GM13977 (cell line): Measurements from ENCODE around the gene FEZF1.

Experiments used
- DNase-seq: peaks from one replicate; pipeline ENCODE4 v3.0.0; 2012; ENCODE audit warnings: low spot score
- in situ Hi-C: fragments of 300-500 bp; cut with MboI; formaldehyde crosslinking; loops from one replicate; pipeline ENCODE4 v1.12.0; 2022; ENCODE audit warnings: low sequenced_read_pairs, low pct_unique_long_range_greater_than_20kb, mixed read lengths, inconsistent platforms; ENCODE audit not compliant: unreplicated experiment
- TF ChIP-seq, protein P1 (sequence below): IDR thresholded peaks from 2 replicates; pipeline ENCODE4 v1.5.1; 2012; ENCODE audit warnings: mild to moderate bottlenecking, control low read depth; ENCODE audit not compliant: insufficient read depth; ENCODE audit errors: extremely low read depth, missing control alignments

Gene FEZF1

DNA sequence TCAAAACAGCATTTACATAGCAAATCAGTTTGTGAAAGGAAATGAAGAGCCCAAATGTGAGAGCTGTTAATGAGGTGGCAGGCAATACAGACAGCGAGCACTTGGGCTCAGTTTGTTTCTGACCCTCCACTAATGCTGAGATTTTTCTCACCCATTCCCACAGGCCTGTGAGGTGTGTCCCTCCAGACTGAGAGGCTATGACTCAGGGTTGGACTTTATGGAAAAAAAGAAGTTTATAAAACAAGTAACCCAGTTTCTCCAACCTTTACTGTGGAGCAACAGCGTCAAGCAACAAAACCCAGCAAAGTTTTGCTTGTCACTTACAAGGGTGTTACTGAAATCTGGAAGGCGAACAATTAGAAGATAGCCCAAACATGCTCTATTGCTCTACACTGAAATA, 4.9 kb upstream of the FEZF1 start:
- DNase-seq, result no peak
- in situ Hi-C loops, result no loop called here
- TF ChIP-seq, protein P1, sequence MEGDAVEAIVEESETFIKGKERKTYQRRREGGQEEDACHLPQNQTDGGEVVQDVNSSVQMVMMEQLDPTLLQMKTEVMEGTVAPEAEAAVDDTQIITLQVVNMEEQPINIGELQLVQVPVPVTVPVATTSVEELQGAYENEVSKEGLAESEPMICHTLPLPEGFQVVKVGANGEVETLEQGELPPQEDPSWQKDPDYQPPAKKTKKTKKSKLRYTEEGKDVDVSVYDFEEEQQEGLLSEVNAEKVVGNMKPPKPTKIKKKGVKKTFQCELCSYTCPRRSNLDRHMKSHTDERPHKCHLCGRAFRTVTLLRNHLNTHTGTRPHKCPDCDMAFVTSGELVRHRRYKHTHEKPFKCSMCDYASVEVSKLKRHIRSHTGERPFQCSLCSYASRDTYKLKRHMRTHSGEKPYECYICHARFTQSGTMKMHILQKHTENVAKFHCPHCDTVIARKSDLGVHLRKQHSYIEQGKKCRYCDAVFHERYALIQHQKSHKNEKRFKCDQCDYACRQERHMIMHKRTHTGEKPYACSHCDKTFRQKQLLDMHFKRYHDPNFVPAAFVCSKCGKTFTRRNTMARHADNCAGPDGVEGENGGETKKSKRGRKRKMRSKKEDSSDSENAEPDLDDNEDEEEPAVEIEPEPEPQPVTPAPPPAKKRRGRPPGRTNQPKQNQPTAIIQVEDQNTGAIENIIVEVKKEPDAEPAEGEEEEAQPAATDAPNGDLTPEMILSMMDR, result no peak

DNA sequence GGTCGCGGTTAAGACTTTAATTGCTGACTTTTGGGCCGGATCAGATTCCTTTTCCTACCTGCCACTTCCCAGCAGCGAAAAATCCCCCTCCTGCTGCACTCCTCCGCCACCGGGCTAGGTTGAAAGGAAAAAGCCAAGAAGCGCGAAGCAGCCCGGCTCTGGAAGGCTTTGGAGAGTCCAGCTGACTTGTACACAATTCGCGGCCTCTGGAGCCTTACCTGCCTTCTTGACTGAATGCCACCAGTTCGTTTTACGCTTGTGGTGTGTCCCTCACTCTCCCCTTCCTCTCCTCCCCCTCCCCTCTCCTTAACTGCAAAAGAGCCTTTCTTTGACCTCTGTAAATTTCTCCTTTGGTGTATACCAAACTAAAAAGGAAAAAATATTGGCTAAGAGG, 2.7 kb upstream of the FEZF1 start:
- in situ Hi-C loops, result no loop called here
- TF ChIP-seq, protein P1, result no peak
- DNase-seq, result no peak

DNA sequence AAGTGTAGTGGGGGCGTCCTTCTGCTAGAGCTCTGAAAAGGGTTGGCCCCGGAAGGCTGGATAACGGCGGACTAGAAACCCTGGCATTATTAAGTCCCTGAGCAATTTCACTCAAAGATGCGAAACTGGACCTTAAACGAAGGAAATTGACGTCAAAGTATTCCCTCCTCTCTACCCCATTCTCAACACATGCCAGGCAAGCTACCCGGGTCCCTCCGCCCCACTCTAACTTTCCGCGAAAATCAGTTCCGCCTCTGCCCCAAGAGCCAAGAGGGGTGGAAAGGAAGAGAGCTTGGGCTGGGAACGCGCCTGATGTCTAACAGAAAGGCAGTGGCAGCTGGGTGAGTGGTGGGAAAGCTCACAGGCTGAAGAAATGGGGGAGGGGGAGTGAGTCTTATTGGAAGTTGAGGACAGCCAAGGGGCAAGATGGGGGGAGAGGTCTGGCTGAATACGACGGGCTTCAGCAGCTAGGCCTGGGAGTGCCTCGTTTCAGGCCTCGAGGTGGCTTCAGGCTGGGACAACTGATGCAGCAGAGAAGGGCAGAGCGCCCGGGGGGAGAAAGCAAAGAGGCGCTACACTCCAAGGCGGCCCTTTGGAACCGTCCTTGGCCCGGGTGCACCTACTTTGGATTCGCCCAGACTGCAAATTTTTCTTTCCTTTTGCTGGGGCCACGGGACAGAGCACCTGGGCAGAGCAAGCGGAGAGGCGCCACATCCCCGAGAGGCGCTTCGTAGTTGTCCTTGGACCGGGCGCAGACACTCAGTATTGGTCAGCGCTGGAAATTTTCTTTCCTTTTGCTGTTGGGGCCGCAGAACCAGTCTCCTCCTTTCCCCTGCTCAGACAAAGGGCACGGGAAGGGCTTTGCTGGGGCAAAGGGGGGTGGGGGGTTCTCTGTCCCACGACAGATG, 2.0 kb upstream of the FEZF1 start:
- in situ Hi-C loops, result no loop called here
- TF ChIP-seq, protein P1, result no peak
- DNase-seq, result no peak

DNA sequence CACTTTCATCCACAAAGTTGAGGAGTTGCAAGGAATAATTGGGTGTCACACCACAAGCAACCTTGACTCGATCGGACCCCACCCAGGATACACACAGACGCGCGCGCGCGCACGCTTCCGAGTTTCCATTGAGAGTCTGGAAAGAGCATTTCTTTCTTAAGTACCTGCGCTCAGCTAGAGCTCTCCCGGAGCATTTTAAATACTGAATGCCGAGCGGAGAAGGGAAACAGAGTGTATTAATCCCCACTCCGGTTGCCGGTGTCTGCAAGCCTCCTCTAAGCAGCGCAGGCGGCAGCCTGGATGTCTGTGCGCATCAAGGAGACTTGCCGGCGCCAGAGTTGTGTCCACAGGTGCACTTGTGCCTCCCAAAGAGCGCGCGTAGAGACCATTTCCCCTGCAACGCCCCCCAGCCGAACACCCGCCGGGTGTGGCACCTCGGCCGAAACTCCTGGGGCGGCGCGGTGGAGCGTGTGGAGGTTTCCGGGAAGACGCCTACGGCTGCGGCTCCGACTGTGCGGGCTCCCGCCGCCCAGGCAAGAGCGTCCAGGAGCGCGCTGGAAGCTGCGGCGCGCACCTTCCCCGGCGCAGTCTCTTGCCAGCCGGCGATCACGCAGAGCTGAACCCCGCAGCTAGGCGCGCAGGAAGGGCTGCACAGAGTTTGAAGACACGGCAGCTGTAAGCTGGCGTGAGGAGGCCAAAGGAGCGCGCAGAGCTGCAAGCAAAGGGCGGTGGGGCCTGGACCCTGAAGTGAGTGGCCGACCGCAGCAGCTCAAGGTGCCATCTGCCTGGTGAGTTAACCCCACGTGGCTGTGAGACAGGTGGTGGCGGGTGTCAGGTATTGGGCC, 1.1 kb upstream of the FEZF1 start:
- TF ChIP-seq, protein P1, result no peak
- in situ Hi-C loops, result no loop called here
- DNase-seq, result no peak

DNA sequence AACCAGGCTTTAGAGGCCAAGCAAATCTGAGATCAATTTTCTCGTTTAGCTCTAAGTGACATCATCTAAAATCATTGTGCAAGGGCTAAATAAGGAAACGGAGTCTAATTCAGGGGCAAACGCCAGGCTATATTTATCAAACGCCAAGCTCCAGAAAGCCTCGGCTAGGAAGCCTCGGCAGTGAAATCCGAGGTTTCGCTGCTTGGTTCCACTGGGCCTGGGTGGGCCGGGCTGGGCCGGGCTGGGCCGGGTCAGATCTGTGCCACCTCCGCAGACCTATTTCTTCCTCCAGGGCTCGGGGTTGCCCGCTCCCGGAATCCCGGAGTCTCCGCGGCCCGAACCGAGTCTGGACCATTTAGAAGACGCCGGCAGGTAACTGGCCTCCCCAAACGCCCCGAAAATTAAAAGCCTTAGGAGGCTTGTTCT, 459 bp upstream of the FEZF1 start:
- in situ Hi-C loops, result no loop called here
- DNase-seq, result no peak
- TF ChIP-seq, protein P1, result no peak

DNA sequence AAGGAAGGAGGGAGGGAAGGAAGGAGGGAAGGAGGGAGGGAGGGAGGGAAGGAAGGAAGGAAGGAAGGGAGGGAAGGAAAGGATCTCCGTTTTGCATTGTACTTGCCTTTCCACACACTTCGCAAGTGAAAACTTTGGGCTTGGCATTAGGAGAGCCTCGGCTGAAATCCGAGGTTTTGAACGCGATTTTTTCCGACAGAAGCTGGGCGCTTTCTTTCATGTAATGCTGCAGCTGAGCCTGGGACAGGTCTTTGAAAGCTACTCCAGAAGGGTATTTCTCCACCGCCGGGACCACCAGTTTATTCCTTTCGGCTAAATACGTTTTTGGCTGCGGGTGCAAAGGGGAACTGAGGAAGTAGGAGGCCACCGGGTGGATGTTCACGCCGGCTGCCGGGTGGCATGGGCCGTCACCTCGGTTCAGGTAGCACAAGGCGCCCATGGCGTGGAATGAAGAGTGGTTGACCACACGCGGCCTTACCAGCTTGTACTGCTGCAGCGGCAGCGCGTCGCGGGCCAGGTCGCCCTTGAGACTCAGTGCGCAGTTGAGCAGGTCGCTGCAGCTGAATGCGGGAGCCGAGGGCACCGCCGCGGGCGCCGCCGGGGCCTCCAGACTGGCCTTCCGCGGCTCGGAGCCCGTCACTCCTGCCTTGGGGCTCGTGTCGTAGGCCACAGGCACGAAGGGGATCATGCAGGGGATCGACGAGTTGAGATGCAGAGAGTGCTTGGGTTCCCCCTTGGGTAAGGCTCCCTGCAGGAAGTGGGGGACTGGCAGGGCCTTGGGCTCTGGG, 825 bp downstream of the FEZF1 start:
- in situ Hi-C loops, result no loop called here
- TF ChIP-seq, protein P1, result no peak
- no peak for DNase-seq
